Measurements from ENCODE around the gene CLEC3A.

CLEC3A gene

DNA sequence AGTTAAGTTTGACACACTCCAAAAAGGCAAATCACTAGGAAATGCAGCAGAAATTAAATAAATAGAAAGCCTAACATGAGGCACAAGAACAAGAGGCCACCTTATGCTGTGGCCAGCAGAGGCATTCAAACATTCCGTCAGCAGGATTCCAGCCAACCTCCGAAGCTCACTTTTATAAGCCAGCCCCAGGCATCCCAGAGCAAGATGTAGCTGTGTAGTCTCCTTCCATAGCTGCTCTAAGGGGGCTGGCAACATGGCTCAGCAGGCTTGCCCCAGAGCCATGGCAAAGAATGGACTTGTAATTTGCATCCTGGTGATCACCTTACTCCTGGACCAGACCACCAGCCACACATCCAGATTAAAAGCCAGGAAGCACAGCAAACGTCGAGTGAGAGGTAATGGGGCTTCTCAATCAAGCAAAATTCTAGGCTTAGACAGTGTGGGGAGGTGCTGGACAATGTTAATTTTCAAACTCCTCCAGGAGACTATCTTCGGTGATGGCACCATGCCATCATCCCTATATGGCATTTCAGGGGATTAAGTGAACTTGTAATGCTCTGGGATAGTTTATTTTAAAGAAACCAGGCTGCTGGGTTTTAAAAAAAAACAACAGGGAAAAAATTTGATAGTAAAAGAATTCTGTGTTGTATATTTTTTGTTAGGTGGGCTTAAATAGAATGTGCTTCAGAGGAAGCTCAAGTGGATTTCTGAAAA is at the start of gene CLEC3A:
TSS of gene CLEC3A (plus strand) at position 202 of the 714 bp plus-strand sequence. CDS start at position 281, 79 bp downstream.
- no peak for TF ChIP-seq CTCF (IDR thresholded peaks at IDR 0.05; ENCODE audit: borderline replicate concordance, control extremely low read depth, extremely low read depth, insufficient read depth, missing control alignments)
- DNase-seq (ENCODE audit: low spot score) = no peak
- in situ Hi-C loops (cut with MboI; ENCODE audit: low sequenced_read_pairs, unreplicated experiment) = no loop called here

- in situ Hi-C loops (cut with MboI; ENCODE audit: low sequenced_read_pairs, unreplicated experiment) = loop anchor here (10.0 to 25.0 kb wide), 2 partner anchors 300 to 738 kb away; no protein-coding TSS in a partner anchor
- DNase-seq (ENCODE audit: low spot score) = no peak
- TF ChIP-seq CTCF (IDR thresholded peaks at IDR 0.05; ENCODE audit: borderline replicate concordance, control extremely low read depth, extremely low read depth, insufficient read depth, missing control alignments) = no peak
Observed at GRCh38 chr16:77974883-77975282, 47.5 kb upstream of the CLEC3A start.

DNA sequence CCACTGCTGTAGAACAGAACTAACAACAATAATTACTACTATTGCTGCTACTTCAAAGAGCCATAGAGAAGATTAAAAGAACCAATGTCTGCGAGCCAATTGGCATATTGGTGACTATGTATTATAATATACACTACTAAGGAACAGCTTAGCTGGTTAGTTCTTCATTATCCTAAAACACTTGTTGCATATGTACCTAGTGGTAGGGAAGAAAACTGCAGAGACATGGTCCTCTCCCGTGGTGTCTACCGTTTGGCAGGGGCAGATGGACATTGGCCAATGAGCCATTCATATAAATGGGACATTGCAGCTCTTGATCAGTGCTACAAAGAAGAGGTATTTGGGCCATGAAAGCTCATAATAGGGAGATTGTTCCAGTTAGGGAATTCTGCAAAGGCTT is 46.4 kb upstream of the CLEC3A start:
- DNase-seq (ENCODE audit: low spot score) = no peak
- no peak for TF ChIP-seq CTCF (IDR thresholded peaks at IDR 0.05; ENCODE audit: borderline replicate concordance, control extremely low read depth, extremely low read depth, insufficient read depth, missing control alignments)
- in situ Hi-C loops (cut with MboI; ENCODE audit: low sequenced_read_pairs, unreplicated experiment) = loop anchor here (10.0 kb wide), 1 partner anchor 301 kb away; no protein-coding TSS in a partner anchor

GRCh38 chr16:77977339-77977738 is 45.0 kb upstream of the CLEC3A start:
- in situ Hi-C loops (cut with MboI; ENCODE audit: low sequenced_read_pairs, unreplicated experiment) = loop anchor here (10.0 kb wide), 1 partner anchor 303 kb away; no protein-coding TSS in a partner anchor
- no peak for DNase-seq (ENCODE audit: low spot score)
- no peak for TF ChIP-seq CTCF (IDR thresholded peaks at IDR 0.05; ENCODE audit: borderline replicate concordance, control extremely low read depth, extremely low read depth, insufficient read depth, missing control alignments)

DNA sequence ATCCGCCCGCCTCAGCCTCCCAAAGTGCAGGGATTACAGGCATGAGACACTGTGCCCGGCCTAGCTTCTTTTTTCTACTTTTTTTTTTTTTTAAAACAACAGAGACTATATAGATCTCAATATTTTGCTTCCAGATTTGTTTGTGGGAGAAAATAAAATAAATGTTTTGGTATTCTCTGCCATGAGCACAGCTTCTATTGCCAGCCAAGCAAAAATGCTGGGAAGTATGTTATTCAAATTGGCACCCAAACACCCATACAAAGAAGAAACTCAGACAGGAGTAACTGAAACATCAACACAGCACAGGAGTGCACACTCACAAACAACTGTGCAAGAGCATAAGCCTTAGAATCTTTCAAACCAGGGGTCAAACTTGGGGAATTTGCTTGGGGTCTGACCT is 37.2 kb upstream of the CLEC3A start:
- no peak for DNase-seq (ENCODE audit: low spot score)
- in situ Hi-C loops (cut with MboI; ENCODE audit: low sequenced_read_pairs, unreplicated experiment) = no loop called here
- no peak for TF ChIP-seq CTCF (IDR thresholded peaks at IDR 0.05; ENCODE audit: borderline replicate concordance, control extremely low read depth, extremely low read depth, insufficient read depth, missing control alignments)

GRCh38 chr16:77986011-77986740 is 36.2 kb upstream of the CLEC3A start:
- TF ChIP-seq CTCF (IDR thresholded peaks at IDR 0.05; ENCODE audit: borderline replicate concordance, control extremely low read depth, extremely low read depth, insufficient read depth, missing control alignments) = no peak
- DNase-seq (ENCODE audit: low spot score) = no peak
- in situ Hi-C loops (cut with MboI; ENCODE audit: low sequenced_read_pairs, unreplicated experiment) = no loop called here
